BE2C (cell line): ENCODE data around the gene DOCK6.

Experiments
- DNase-seq: peaks from one replicate; pipeline ENCODE4 v3.0.0-alpha.2; 2020
- H3K27me3 ChIP-seq: fragments of 250-450 bp; sonication (Bioruptor Pico); 2 replicates; pipeline ENCODE4 v1.5.1; 2020; ENCODE audit warnings: mild to moderate bottlenecking
- H3K36me3 ChIP-seq: fragments of 250-450 bp; sonication (Bioruptor Pico); 2 replicates; pipeline ENCODE4 v1.5.1; 2020; ENCODE audit warnings: mild to moderate bottlenecking
- H3K4me1 ChIP-seq: fragments of 250-450 bp; sonication (Bioruptor Pico); 2 replicates; pipeline ENCODE4 v1.5.1; 2020
- H3K4me3 ChIP-seq: 2 replicates; pipeline ENCODE4 v1.5.1; 2011; ENCODE audit warnings: low read depth, low read length
- H3K9me3 ChIP-seq: fragments of 250-450 bp; sonication (Bioruptor Pico); 2 replicates; pipeline ENCODE4 v1.5.1; 2020
- TF ChIP-seq, protein P1 (sequence below): IDR thresholded peaks from 2 replicates; pipeline ENCODE4 v1.5.1; 2012; ENCODE audit warnings: mild to moderate bottlenecking, low read depth, low read length

Gene DOCK6

DNA sequence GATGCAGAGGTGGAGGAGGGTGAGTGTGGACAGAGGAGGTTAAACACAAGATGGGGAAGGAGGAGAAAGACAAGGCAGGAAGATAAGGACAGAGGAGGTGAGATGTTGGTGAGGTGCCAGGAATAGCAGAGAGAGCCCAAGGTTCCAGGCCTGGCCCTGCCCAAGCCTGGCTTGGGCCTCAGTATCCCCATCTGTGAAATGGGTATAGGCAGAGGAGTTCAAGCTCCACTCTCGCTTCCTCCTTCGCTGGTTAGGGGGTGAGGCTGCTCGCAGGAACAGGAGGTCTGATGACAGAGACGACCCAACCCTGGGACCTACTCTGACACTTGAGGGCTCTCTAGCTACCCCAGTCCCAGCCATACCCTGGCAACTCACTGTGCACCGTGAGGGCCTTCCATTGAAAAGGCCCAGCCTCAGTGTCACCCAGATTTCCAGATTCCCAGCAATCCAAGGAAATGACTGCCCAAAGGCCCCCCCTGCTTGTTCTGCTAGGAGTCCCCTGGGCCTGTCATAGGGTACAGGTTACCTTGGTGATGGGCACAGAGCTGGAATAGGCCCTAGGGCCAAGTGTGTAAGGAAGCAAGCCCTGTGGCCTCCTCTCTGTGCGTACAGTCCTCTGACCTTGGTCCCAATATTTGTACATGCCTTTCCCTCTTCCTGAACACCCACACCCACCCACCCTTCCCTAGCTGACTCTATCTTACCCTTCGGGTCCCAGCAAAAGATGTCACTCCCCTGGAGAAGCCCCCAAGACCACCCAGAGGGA is 31.5 kb downstream of the DOCK6 start:
- TF ChIP-seq, protein P1, sequence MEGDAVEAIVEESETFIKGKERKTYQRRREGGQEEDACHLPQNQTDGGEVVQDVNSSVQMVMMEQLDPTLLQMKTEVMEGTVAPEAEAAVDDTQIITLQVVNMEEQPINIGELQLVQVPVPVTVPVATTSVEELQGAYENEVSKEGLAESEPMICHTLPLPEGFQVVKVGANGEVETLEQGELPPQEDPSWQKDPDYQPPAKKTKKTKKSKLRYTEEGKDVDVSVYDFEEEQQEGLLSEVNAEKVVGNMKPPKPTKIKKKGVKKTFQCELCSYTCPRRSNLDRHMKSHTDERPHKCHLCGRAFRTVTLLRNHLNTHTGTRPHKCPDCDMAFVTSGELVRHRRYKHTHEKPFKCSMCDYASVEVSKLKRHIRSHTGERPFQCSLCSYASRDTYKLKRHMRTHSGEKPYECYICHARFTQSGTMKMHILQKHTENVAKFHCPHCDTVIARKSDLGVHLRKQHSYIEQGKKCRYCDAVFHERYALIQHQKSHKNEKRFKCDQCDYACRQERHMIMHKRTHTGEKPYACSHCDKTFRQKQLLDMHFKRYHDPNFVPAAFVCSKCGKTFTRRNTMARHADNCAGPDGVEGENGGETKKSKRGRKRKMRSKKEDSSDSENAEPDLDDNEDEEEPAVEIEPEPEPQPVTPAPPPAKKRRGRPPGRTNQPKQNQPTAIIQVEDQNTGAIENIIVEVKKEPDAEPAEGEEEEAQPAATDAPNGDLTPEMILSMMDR: no peak
- H3K4me3 ChIP-seq: no peak overlapping the region
- H3K27me3 ChIP-seq: no peaks in the 10 kb centered on the region
- H3K4me1 ChIP-seq: no peaks in the 10 kb centered on the region
- H3K36me3 ChIP-seq: no peaks in the 10 kb centered on the region
- no peak for DNase-seq
- H3K9me3 ChIP-seq: peaks cover 2% of the 10 kb centered on the region; the same call in 1 of the 2 replicates

DNA sequence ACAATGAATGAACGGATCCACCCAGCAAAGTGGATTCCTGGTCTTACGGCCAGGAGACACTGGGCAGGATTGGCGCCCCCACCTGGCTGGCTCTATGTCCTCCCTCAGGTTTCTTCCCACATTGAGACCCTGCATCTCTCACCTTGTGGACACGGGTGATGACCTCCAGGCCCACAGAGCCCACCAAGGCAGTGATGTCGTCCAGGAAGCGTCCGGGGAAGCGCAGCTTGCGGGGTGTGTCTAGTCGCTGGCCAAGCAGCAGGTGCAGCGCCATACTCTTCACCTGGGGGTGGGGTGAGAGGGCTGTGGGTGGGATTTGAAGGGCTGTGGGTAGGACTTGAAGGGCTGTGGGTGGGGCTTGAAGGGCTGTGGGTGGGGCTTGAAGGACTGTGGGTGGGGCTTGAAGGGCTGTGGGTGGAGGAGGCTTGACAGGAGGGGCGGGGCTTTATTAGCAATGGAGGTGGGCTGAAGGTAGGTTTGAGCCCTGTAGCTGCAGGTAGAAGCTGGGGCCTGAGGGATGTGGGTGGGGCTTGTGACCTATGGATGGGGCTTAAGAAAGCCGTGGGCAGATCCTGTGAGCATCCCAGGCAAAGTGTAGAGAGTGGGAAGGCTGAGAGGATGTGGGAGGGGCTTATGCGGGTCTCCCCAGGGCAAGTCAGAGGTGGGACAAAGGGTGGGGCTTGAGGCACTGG is 35.0 kb downstream of the DOCK6 start:
- Histone ChIP-seq H3K9me3 (peaks cover 2% of the 10 kb centered on the region; the same call in 1 of the 2 replicates), H3K4me1 (no peaks in the 10 kb centered on the region), H3K36me3 (no peaks in the 10 kb centered on the region), H3K27me3 (no peaks in the 10 kb centered on the region), H3K4me3 (no peak overlapping the region)
- DNase-seq: peak; percentile 45
- TF ChIP-seq, protein P1: 0 out of 2 replicates have a peak, but pooled peaks have one; percentile 12

DNA sequence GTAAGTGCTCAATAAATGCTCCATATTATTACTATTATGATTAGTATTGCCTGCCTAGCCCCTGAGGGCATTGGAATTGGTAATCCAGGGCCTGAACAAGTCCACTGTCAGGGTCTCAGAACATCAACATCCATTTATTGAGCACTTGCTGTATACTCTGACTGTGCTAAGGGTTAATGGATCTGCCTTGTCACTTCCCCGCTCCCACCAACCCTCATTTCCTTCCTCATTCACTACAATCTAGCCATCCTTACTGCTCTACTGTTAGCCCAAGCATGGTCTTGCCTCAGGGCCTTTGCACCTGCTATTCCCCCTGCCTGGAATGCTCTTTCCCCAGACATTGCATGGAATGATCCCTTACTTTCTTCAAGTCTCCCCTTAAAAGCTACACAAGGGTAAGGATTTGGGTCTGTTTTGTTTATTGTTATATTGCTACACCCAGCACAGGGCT is 35.6 kb downstream of the DOCK6 start:
- no peak for DNase-seq
- H3K9me3 ChIP-seq: peaks cover 2% of the 10 kb centered on the region; the same call in 1 of the 2 replicates
- TF ChIP-seq, protein P1: no peak

DNA sequence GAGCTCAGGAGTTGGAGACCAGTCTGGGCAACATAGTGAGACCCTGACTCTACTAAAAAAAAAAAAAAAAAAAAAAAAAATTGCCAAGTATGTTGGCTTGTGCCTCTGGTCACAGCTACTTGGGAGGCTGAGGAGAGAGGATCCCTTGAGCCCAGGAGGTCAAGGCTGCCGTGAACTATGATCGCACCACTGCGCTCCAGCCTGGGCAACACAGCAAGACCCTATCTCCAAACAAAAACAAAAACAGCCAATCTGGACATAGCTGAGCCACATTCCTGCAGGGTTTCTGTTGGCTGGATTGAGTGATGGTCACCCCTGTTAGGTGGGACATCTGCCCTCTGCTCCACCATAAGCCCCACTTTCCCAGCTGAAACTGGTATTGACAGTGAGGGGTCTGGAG is 36.5 kb downstream of the DOCK6 start:
- no peak for DNase-seq
- H3K4me1 ChIP-seq: no peaks in the 10 kb centered on the region
- H3K9me3 ChIP-seq: peaks cover 2% of the 10 kb centered on the region; the same call in 1 of the 2 replicates
- no peaks in the 10 kb centered on the region for H3K27me3 ChIP-seq
- TF ChIP-seq, protein P1: no peak
- H3K4me3 ChIP-seq: no peak overlapping the region
- H3K36me3 ChIP-seq: no peaks in the 10 kb centered on the region

More for the DNA sequence above, 35.6 kb downstream of the DOCK6 start:
- H3K4me1 ChIP-seq: no peaks in the 10 kb centered on the region
- H3K4me3 ChIP-seq: no peak overlapping the region
- H3K27me3 ChIP-seq: no peaks in the 10 kb centered on the region
- H3K36me3 ChIP-seq: no peaks in the 10 kb centered on the region

DNA sequence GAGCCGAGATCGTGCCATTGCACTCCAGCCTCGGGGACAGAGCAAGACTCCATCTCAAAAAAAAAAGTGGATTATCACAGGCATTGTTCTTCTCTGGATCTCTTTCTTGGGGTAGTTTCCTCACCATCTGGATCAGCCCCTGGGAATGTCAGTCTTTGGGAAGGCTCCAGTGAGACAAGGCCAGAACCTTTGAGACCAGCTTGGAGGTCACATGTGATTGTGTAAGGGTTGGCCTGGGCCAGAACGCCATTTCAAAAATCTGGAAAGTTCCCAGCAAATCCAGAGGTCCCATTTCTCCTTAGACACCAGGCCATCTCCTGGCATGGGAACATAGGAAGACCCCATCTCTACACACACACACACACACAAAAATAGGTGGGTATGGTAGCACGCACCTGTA is 37.2 kb downstream of the DOCK6 start:
- H3K36me3 ChIP-seq: no peaks in the 10 kb centered on the region
- DNase-seq: no peak
- no peak overlapping the region for H3K4me3 ChIP-seq
- H3K27me3 ChIP-seq: no peaks in the 10 kb centered on the region
- peaks cover 2% of the 10 kb centered on the region; the same call in 1 of the 2 replicates for H3K9me3 ChIP-seq
- TF ChIP-seq, protein P1: no peak
- H3K4me1 ChIP-seq: no peaks in the 10 kb centered on the region

DNA sequence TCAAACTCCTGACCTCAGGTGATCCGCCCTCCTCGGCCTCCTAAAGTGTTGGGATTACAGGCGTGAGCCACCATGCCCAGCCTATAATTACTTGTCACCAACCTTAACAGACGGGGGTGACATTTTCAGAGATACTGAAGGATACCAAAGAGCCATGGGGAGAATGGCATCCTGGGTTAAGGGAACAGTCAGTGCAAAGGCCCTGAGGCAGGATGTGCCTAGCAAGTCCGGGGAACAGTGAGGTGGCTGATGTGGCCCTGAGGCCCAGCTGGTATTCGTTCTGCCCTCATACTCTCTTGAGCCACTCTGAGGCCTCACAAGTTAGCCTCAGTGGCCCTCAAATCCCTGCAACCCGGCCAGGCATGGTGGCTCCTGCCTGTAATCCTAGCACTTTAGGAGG is 37.9 kb downstream of the DOCK6 start:
- no peaks in the 10 kb centered on the region for H3K4me1 ChIP-seq
- peaks cover 2% of the 10 kb centered on the region; the same call in 1 of the 2 replicates for H3K9me3 ChIP-seq
- H3K36me3 ChIP-seq: no peaks in the 10 kb centered on the region
- H3K4me3 ChIP-seq: no peak overlapping the region
- TF ChIP-seq, protein P1: no peak
- DNase-seq: no peak
- H3K27me3 ChIP-seq: no peaks in the 10 kb centered on the region
